ENCODE measurements around the gene HIVEP3. TPM values are rescaled to one million over a fixed set of nuclear protein-coding genes. Genes with fewer than 3 reads are reported as not detected.

The HIVEP3 gene
- total RNA-seq, 4 donors from 2014 or later = 3.2 to 11.0 (median 4.2) TPM

DNA sequence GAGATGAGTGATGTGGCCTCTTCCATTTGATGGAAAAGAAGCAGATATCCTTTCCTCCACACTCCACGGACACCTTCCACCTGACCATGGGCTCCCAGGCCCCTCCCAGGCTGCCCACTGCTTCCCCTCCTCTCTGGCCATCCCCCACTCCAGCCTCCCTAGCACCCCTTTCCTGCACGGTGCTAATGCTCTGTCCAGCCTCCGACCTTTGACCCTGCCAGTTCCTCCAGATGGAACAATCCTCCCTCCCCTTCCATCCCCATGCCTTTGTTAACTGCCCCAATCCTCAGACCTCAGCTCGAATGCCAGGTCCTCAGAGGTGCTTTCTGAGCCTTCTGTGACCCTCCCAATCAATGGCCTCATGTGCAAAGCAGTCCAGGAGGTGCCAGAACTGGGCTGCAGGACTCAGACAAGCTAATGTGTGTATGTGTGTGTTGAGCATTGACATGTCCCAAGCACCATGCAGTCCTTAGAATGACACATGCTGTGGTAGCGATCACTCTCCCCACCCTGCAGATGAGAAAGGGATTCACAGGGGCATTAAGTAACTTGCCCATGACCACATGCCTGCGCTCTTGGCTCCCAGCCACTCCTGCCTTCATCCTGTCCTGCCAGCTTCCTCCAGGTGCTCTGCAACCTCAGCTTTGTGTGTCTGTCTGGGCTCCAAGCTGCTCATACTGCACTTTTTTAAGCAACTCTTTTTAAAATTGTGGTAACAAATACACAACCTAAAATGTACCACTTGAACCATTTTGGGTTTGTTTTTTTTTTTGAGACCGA lies 370.8 kb downstream of the HIVEP3 start:
- no peaks in the 10 kb centered on the region for H3K27me3 ChIP-seq
- peaks cover 0 to 8% (median 0%) of the 10 kb centered on the region in 3 donors for H3K36me3 ChIP-seq
- TF ChIP-seq, protein P1, sequence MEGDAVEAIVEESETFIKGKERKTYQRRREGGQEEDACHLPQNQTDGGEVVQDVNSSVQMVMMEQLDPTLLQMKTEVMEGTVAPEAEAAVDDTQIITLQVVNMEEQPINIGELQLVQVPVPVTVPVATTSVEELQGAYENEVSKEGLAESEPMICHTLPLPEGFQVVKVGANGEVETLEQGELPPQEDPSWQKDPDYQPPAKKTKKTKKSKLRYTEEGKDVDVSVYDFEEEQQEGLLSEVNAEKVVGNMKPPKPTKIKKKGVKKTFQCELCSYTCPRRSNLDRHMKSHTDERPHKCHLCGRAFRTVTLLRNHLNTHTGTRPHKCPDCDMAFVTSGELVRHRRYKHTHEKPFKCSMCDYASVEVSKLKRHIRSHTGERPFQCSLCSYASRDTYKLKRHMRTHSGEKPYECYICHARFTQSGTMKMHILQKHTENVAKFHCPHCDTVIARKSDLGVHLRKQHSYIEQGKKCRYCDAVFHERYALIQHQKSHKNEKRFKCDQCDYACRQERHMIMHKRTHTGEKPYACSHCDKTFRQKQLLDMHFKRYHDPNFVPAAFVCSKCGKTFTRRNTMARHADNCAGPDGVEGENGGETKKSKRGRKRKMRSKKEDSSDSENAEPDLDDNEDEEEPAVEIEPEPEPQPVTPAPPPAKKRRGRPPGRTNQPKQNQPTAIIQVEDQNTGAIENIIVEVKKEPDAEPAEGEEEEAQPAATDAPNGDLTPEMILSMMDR (IDR thresholded peaks at IDR 0.05) = no peak
- no peak for TF ChIP-seq POLR2A (IDR thresholded peaks at IDR 0.05)
- no peak for DNase-seq
- 56 to 73% methylated on average over 6 to 7 of the region's 7 CpGs for WGBS, 2 donors
- H3K4me1 ChIP-seq = no peaks in the 10 kb centered on the region
- intact Hi-C loops (cut with DNase I) = no loop called here
- no peak overlapping the region for H3K4me3 ChIP-seq
- H3K9me3 ChIP-seq = no peaks in the 10 kb centered on the region
- no peak overlapping the region for H3K27ac ChIP-seq

DNA sequence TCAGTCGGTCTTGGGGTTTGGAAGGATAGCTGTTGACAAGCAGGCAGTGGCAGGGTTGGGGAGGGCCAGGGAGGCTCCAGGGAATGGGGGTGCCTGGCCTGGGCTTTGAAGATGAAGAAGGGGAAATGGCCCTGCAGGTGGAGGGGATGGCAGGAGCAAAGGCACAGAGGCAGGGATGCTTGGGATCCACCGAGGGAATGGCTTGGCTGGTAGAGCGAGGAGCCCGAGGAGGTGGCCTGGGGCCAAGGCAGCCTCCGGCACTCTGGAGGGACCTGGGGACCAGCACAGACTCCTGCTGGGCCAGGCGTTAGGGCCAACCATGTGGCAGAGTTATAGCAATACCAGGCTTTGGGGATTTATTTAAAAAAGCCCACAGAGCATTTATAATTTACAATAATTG lies 371.4 kb downstream of the HIVEP3 start:
- Histone ChIP-seq H3K27ac (no peak overlapping the region), H3K4me1 (no peaks in the 10 kb centered on the region), H3K4me3 (no peak overlapping the region), H3K36me3 (peaks cover 0 to 13% (median 0%) of the 10 kb centered on the region in 3 donors), H3K27me3 (no peaks in the 10 kb centered on the region), H3K9me3 (no peaks in the 10 kb centered on the region)
- TF ChIP-seq, protein P1 (IDR thresholded peaks at IDR 0.05) = no peak
- TF ChIP-seq POLR2A (IDR thresholded peaks at IDR 0.05) = no peak
- WGBS, 2 donors = 76 to 82% methylated on average over 6 of the region's 6 CpGs
- intact Hi-C loops (cut with DNase I) = no loop called here
- DNase-seq = no peak

DNA sequence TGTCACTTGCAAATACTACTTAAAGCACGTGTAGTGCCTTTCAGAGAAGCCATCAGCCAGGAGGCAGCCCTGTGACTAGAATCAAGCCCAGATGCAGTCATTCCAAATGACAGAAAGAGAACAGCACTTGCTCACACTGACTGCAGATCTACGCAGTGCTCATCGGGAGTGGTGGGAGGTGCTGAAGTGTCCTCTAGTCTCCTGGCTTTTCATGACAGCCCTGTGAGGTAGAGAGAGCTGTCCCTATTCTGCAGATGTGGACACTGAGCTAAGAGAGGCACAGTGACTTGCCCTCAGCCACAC lies 371.9 kb downstream of the HIVEP3 start:
- intact Hi-C loops (cut with DNase I) = no loop called here
- no peak for DNase-seq
- Histone ChIP-seq H3K9me3 (no peaks in the 10 kb centered on the region), H3K36me3 (peaks cover 0 to 13% (median 0%) of the 10 kb centered on the region in 3 donors), H3K27me3 (no peaks in the 10 kb centered on the region), H3K4me1 (no peaks in the 10 kb centered on the region), H3K27ac (no peak overlapping the region), H3K4me3 (no peak overlapping the region)
- 80% methylated on average over 1 of the region's 3 CpGs; no CpG with 5 or more reads in 1 of the 2 donors for WGBS, 2 donors
- TF ChIP-seq POLR2A (IDR thresholded peaks at IDR 0.05) = no peak
- TF ChIP-seq, protein P1 (IDR thresholded peaks at IDR 0.05) = no peak

DNA sequence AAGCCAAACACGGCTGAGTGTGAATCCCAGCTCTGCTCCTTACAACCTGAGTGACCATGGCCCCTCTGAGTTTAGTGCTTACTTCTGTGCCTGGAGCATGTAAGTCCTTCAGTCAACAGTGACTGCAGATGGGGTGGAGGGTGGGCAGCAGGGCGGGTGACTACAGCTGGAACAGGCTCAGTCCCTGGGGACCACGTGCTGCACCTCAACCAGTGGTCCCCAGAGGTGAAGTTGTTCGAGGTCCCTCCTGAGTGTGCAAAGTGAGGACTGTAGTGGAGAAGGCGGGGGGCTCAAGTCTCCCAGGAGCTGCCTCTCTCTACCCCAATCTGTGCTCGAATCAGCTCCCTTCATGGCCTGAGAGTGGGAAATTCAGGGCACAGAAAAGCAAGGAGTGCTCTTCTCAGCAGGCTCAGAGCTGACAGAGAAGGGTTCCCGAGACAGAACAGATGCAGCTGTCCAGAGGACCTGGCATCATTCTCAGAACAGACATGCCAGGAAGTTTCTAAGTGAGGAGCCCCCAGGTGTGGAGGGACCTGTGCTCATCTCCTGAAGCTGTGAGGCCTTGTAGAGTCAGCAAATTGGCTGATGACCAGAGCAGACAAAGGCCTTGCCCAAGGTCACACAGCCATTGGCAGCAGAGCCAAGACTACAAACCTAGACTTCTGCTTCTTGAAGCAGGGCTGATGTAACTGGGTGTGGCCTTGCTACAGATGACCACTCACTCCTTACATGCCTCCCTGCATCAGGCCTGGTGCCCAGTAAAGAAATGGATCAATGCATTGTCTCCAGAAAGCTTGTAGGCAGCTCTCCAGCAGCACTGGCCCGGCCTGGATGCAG lies 372.5 kb downstream of the HIVEP3 start:
- 83 to 86% methylated on average over 2 to 4 of the region's 8 CpGs for WGBS, 2 donors
- no peak for DNase-seq
- Histone ChIP-seq H3K27me3 (no peaks in the 10 kb centered on the region), H3K4me1 (no peaks in the 10 kb centered on the region), H3K4me3 (no peak overlapping the region), H3K36me3 (peaks cover 0 to 13% (median 0%) of the 10 kb centered on the region in 3 donors), H3K27ac (no peak overlapping the region), H3K9me3 (no peaks in the 10 kb centered on the region)
- TF ChIP-seq, protein P1 (IDR thresholded peaks at IDR 0.05) = no peak
- TF ChIP-seq POLR2A (IDR thresholded peaks at IDR 0.05) = no peak
- intact Hi-C loops (cut with DNase I) = no loop called here

Data from esophagus squamous epithelium (tissue), 5 donors.